Tibial nerve (tissue), 3 donors: ENCODE results near the gene MYRF.

Experiments
- EP300 ChIP-seq, 2 donors: sonication (generic); formaldehyde crosslinking; IDR thresholded peaks; one replicate each; pipeline ENCODE4 v1.6.1; 2017; ENCODE audit warnings: antibody characterized with exemption in 2 of 2, mild to moderate bottlenecking in 1 of 2
- POLR2A ChIP-seq, 2 donors: fragments of 450-650 bp; IDR thresholded peaks; one replicate each; pipeline ENCODE4 v1.6.1; 2017; ENCODE audit warnings: antibody characterized with exemption in 2 of 2, mild to moderate bottlenecking in 2 of 2, moderate library complexity in 2 of 2

GRCh38 chr11:61829806-61830205 lies 77.4 kb downstream of the MYRF start:
- TF ChIP-seq POLR2A (IDR thresholded peaks at IDR 0.05) (no peak), EP300 (IDR thresholded peaks at IDR 0.05) (no peak)
